Mammary epithelial cell (primary cell): ENCODE measurements around the gene MCAM.

Experiments
- CTCF ChIP-seq, 2 donors: IDR thresholded peaks in 1 of 2; conservative IDR thresholded peaks in 1 of 2; 2 replicates each; pipeline ENCODE4 v1.5.1; 2011 to 2012; ENCODE audit warnings: inconsistent platforms in 2 of 2, low read length in 2 of 2, mild to moderate bottlenecking in 2 of 2, control low read depth in 1 of 2, low read depth in 1 of 2; ENCODE audit not compliant: insufficient read depth in 1 of 2; ENCODE audit errors: extremely low read depth in 1 of 2
- EZH2 ChIP-seq: IDR thresholded peaks from 2 replicates; pipeline ENCODE4 v1.6.1; 2012; ENCODE audit warnings: low read length, inconsistent platforms, borderline replicate concordance

DNA sequence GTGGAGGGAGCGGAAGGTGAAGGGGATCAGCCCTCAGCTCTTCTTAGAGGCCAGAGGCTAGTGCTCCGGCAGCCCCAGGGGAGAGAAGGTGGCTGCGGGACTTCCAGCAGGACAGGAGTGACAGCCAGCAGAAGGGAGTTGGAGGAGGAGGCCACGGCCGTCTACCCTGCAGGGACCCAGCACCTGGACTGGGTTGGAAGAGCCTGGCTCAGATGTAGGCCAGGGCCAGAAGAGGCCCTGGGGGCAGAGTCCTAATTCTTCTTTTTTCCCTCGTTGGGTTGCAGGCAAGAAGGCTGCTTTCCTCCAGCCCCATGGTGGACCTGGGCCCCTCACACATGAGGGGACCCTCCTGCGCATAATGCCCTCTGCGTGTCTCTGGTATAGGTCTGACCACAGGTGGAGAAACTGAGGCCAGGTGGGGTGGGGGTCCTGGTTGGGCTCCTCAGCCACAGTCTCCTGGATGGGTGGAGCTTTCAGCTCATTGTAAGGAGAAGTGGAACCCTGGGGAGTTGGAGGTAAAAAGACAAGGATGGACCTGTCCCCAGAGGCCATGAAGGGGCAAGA lies 2.3 kb upstream of the MCAM start:
- TF ChIP-seq CTCF (conservative IDR thresholded peaks at IDR 0.05 in 1 of 2, IDR thresholded peaks at IDR 0.05 in 1 of 2; ENCODE audit: extremely low read depth in 1 of 2, insufficient read depth in 1 of 2, low read depth in 1 of 2, low read length in 2 of 2): no peak
- TF ChIP-seq EZH2: no peak
